Stimulated activated CD8-positive, alpha-beta memory T cell treated with anti-CD3 and anti-CD28 coated beads, Interleukin-15, amount 100 ng/mL, for 1 hour (primary cell): Measurements from ENCODE around the gene TLR5.

Experiments used
- DNase-seq: peaks from one replicate; pipeline ENCODE4 v3.0.0-alpha.2; 2020; ENCODE audit warnings: low read depth

Gene TLR5

GRCh38 chr1:223067914-223068313, 75.1 kb downstream of the TLR5 start:
- DNase-seq: no peak

- no peak for DNase-seq
Measured at GRCh38 chr1:223066415-223066814, 76.6 kb downstream of the TLR5 start.

- DNase-seq: no peak
Measured at GRCh38 chr1:223062177-223062576, 80.9 kb downstream of the TLR5 start.

GRCh38 chr1:223059526-223059925, 83.5 kb downstream of the TLR5 start:
- no peak for DNase-seq
